ENCODE measurements around the gene STARD7.

DNA sequence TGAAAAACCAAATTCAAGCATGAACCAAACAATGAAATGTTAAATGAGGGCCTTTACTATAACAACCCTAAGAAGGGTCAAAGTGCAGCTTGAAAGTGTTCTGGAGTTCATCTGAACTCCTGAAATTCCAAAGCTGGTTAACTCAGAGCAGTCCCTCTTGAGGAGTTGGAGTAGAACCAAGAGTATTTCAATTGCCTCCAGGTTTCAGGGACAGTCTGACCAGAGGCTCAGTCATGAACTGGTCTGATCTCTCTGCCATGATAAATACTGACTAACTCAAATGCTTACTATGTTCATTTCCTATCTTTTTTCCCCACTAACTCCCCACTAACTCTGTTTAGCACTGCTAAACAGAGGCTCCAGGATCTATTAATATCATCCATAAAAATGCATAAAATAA is 2.7 kb downstream of the STARD7 start:
- no peak for TF ChIP-seq EZH2 (IDR thresholded peaks at IDR 0.05)
- TF ChIP-seq FOXP2 (optimal IDR thresholded peaks at IDR 0.05; ENCODE audit: control extremely low read depth, extremely low read length, insufficient read depth), result no peak
- no peak for TF ChIP-seq POLR2AphosphoS5 (IDR thresholded peaks at IDR 0.05; ENCODE audit: borderline replicate concordance, low read depth, low read length)

Measured in SK-N-MC (cell line).